Effector memory CD4-positive, alpha-beta T cell (primary cell): ENCODE data around the gene ACKR4.

Experiments used
- DNase-seq, 3 donors: peaks; one replicate each; pipeline ENCODE4 v3.0.0-alpha.2; 2020
- H3K27ac ChIP-seq: 2 replicates; pipeline ENCODE4 v1.7.0; 2013; ENCODE audit warnings: mild to moderate bottlenecking, low read length, moderate library complexity; ENCODE audit not compliant: insufficient read depth, poor library complexity, severe bottlenecking
- H3K27me3 ChIP-seq: replicated peaks from 2 replicates; pipeline ENCODE4 v1.7.0; 2013; ENCODE audit warnings: mild to moderate bottlenecking, low read length; ENCODE audit not compliant: insufficient read depth, control insufficient read depth, poor library complexity, severe bottlenecking
- H3K36me3 ChIP-seq: 2 replicates; pipeline ENCODE4 v1.7.0; 2013; ENCODE audit warnings: mild to moderate bottlenecking, low read length, moderate library complexity; ENCODE audit not compliant: control insufficient read depth, insufficient read depth
- H3K4me1 ChIP-seq: 2 replicates; pipeline ENCODE4 v1.7.0; 2013; ENCODE audit warnings: low read length, mild to moderate bottlenecking; ENCODE audit not compliant: control insufficient read depth, insufficient read depth, poor library complexity, severe bottlenecking
- H3K4me3 ChIP-seq: 2 replicates; pipeline ENCODE4 v1.7.0; 2013; ENCODE audit warnings: low read length, low read depth, mild to moderate bottlenecking; ENCODE audit not compliant: insufficient read depth, poor library complexity, severe bottlenecking
- H3K9me3 ChIP-seq: 2 replicates; pipeline ENCODE4 v1.7.0; 2013; ENCODE audit warnings: mild to moderate bottlenecking, low read length, moderate library complexity; ENCODE audit not compliant: control insufficient read depth

Gene ACKR4

GRCh38 chr3:132650153-132650552 lies 53.1 kb downstream of the ACKR4 start:
- no peaks in the 10 kb centered on the region for H3K4me1 ChIP-seq
- no peaks in the 10 kb centered on the region for H3K36me3 ChIP-seq
- H3K27me3 ChIP-seq = no peaks in the 10 kb centered on the region
- no peak for DNase-seq
- no peak overlapping the region for H3K4me3 ChIP-seq
- no peak overlapping the region for H3K27ac ChIP-seq
- no peaks in the 10 kb centered on the region for H3K9me3 ChIP-seq
